CD4-positive, alpha-beta T cell (primary cell): ENCODE measurements around the gene TBCD. TPM values are rescaled to one million over a fixed set of nuclear protein-coding genes. Genes with fewer than 3 reads are reported as not detected.

Experiments used
- ATAC-seq: fragments of 200-7000 bp; cut with Tn5 transposase; one replicate; pipeline ENCODE4 v1.10.0; 2022; ENCODE audit warnings: mild to moderate bottlenecking; ENCODE audit not compliant: poor library complexity
- CTCF ChIA-PET: fragments of 350-600 bp; sonication (Branson Sonifier 250); formaldehyde crosslinking; loops from one replicate; lab custom pipeline; 2021; ENCODE audit warnings: antibody characterized with exemption, inconsistent platforms; lab: Charles Lee
- POLR2A ChIA-PET: fragments of 350-600 bp; sonication (Branson Sonifier 250); formaldehyde crosslinking; loops from one replicate; lab custom pipeline; 2021; ENCODE audit warnings: antibody characterized with exemption, inconsistent platforms; lab: Charles Lee
- DNase-seq, 14 experiments: peaks; one replicate each; pipeline ENCODE4 v3.0.0-alpha.2; 2013 to 2020; ENCODE audit warnings: mixed read lengths in 2 of 14
- H3K27ac ChIP-seq, 2 donors: one replicate each; pipeline versions ENCODE4 v1.5.1 to v1.7.0; 2013; ENCODE audit warnings: low read length in 2 of 2, low read depth in 1 of 2, mild to moderate bottlenecking in 1 of 2
- H3K27me3 ChIP-seq, 2 experiments: 1 replicate in 1 of 2; 2 replicates in 1 of 2; pipeline versions ENCODE4 v1.6.1 to v1.7.0; 2013; ENCODE audit warnings: low read length in 2 of 2, control low read depth in 1 of 2, mild to moderate bottlenecking in 1 of 2, moderate library complexity in 1 of 2; ENCODE audit not compliant: insufficient read depth in 2 of 2, control insufficient read depth in 1 of 2
- H3K36me3 ChIP-seq: one replicate; pipeline ENCODE4 v1.6.1; 2013; ENCODE audit warnings: low read length, control low read depth; ENCODE audit not compliant: insufficient read depth
- H3K4me1 ChIP-seq: one replicate; pipeline ENCODE4 v1.6.1; 2013; ENCODE audit warnings: low read length, control low read depth; ENCODE audit not compliant: insufficient read depth
- H3K4me3 ChIP-seq: one replicate; pipeline ENCODE4 v1.5.1; 2013; ENCODE audit warnings: mild to moderate bottlenecking, low read length, moderate library complexity
- H3K9me3 ChIP-seq, 2 experiments: 1 replicate in 1 of 2; 2 replicates in 1 of 2; pipeline versions ENCODE4 v1.6.1 to v1.7.0; 2013; ENCODE audit warnings: low read length in 2 of 2, mild to moderate bottlenecking in 2 of 2, control low read depth in 1 of 2, moderate library complexity in 1 of 2; ENCODE audit not compliant: control insufficient read depth in 1 of 2, insufficient read depth in 1 of 2
- H3K27ac Mint-ChIP-seq: one replicate; pipeline ENCODE4 v1.8.0; 2020; ENCODE audit warnings: mixed read lengths
- H3K27me3 Mint-ChIP-seq: one replicate; pipeline ENCODE4 v1.8.0; 2021; ENCODE audit warnings: mixed read lengths
- H3K36me3 Mint-ChIP-seq: one replicate; pipeline ENCODE4 v1.8.0; 2021; ENCODE audit warnings: low read depth, mixed read lengths
- H3K4me1 Mint-ChIP-seq: one replicate; pipeline ENCODE4 v1.8.0; 2021; ENCODE audit warnings: low read depth, mixed read lengths
- H3K4me3 Mint-ChIP-seq: one replicate; pipeline ENCODE4 v1.8.0; 2020; ENCODE audit warnings: mild to moderate bottlenecking, mixed read lengths
- H3K9me3 Mint-ChIP-seq: one replicate; pipeline ENCODE4 v1.8.0; 2020; ENCODE audit warnings: mixed read lengths
- CTCF ChIP-seq: fragments of 200-600 bp; IDR thresholded peaks from one replicate; pipeline ENCODE4 v1.8.0; 2022; ENCODE audit warnings: antibody characterized with exemption, mild to moderate bottlenecking
- intact Hi-C, 2 experiments: fragments of 100-400 bp; cut with DNase I in 1 of 2; cut with micrococcal nuclease in 1 of 2; formaldehyde crosslinking; loops; one replicate each; pipeline versions ENCODE4 v1.15.1 to v1.9.0; 2023 to 2025; cut with DNase I, micrococcal nuclease
- total RNA-seq, 174 experiments: library from RNA in 2 of 174; stranded (reverse) in 2 of 174; gene quantifications; one replicate each; pipeline ENCODE4 v1.2.3 and lab custom pipeline; 2021 to 2026

TBCD gene
- total RNA-seq, 2 experiments from 2014 or later = 74.6 to 80.3 TPM

- Mint-ChIP-seq H3K36me3 (peaks cover 86% of the 10 kb centered on the region), H3K4me1 (no peaks in the 10 kb centered on the region), H3K4me3 (no peak overlapping the region), H3K27me3 (no peaks in the 10 kb centered on the region), H3K27ac (no peak overlapping the region), H3K9me3 (no peaks in the 10 kb centered on the region)
- H3K27ac ChIP-seq = no peak overlapping the region
- ATAC-seq (no peak), DNase-seq (peak in 1 of 14 experiments; percentile 11)
- H3K27me3 ChIP-seq = no peaks in the 10 kb centered on the region
- TF ChIP-seq CTCF = no peak
- H3K9me3 ChIP-seq = peaks cover 0 to 9% of the 10 kb centered on the region in 2 experiments
- H3K36me3 ChIP-seq = peaks cover 75% of the 10 kb centered on the region
- CTCF ChIA-PET = no interaction called here
- no peak overlapping the region for H3K4me3 ChIP-seq
- POLR2A ChIA-PET = no interaction called here
- no peaks in the 10 kb centered on the region for H3K4me1 ChIP-seq
- intact Hi-C loops = no loop called here
Observed at GRCh38 chr17:82935966-82936767, 184.3 kb downstream of the TBCD start.

DNA sequence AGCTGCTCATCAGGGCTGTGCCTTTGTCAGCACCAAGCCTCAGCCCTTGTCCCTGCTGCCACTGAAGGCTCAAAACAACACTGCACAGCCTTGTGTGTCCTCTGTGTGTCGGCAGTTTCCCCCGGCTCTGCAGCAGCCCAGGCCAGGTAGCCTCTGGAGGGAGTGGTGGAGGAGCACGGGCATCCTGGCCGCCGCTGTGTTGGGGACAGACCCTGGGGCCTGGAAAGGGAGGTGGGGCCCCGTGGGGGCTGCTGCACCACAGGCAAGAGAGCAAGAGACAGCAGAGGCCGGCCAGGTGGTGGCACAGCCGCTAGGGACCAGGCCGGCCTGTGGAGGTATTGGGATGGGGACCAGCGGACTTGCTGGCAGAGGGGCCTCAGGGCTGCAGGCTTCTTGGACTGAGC lies 184.9 kb downstream of the TBCD start:
- ChIA-PET POLR2A (no interaction called here), CTCF (no interaction called here)
- Histone ChIP-seq H3K4me3 (no peak overlapping the region), H3K36me3 (peaks cover 75% of the 10 kb centered on the region), H3K27ac (no peak overlapping the region), H3K9me3 (peaks cover 0 to 9% of the 10 kb centered on the region in 2 experiments), H3K4me1 (no peaks in the 10 kb centered on the region), H3K27me3 (no peaks in the 10 kb centered on the region)
- intact Hi-C loops = no loop called here
- DNase-seq = peak in 1 of 14 experiments; percentile 11
- Mint-ChIP-seq H3K27me3 (no peaks in the 10 kb centered on the region), H3K4me1 (no peaks in the 10 kb centered on the region), H3K27ac (no peak overlapping the region), H3K4me3 (no peak overlapping the region), H3K9me3 (no peaks in the 10 kb centered on the region), H3K36me3 (peaks cover 84% of the 10 kb centered on the region)
- TF ChIP-seq CTCF = no peak
- ATAC-seq = no peak

DNA sequence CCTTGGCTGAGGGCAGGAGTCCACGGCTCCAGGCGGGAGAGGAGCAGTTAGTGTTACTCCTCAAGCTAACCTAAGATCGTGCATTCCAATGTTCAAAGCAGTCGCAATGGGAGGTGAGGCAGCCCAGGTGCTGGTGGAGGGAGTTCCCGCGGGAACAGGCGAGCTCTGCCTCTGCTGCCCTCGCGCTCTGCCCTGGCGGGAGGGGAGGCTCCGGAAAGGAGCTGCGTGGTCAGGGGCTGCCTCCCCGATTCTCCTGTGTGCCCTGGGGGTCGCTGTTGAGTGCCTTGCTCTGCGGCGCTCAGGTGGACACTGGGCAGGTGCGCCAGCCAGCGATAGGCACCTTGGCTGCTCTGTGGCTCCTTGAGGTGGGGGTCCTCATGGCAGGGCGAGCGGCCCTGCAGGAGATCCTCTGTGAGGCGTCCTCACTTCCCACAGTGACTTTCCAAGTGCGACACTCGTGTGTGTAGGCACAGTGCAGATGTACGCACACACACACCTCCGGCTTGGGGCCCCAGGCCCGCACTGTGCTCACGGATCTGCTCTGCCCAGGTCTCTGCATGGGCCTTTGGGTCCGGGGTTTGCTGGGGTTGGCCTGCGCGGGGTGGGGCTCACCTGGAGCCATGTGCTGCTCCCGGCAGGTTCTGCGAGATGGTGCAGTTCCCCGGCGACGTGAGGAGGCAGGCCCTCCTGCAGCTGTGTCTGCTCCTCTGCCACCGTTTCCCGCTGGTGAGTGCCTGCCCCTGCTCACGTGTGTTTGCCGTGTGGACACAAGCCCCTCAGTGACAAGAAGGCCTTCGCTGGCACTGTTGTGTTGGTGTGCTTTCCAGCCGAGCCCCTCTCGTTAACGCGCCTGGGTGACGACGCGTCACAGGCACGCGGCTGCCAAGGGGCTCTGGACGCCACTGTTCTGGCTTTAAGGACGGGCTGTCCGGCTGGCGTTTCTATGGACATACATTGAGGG lies 185.8 kb downstream of the TBCD start:
- ATAC-seq = no peak
- POLR2A ChIA-PET = no interaction called here
- CTCF ChIA-PET = no interaction called here

More for the DNA sequence above, 185.8 kb downstream of the TBCD start:
- H3K27me3 Mint-ChIP-seq = no peaks in the 10 kb centered on the region
- Histone ChIP-seq H3K27ac (no peak overlapping the region), H3K27me3 (no peaks in the 10 kb centered on the region), H3K36me3 (peaks cover 75% of the 10 kb centered on the region), H3K4me3 (no peak overlapping the region), H3K4me1 (no peaks in the 10 kb centered on the region), H3K9me3 (peaks cover 0 to 15% of the 10 kb centered on the region in 2 experiments)
- intact Hi-C loops = no loop called here
- no peak overlapping the region for H3K27ac Mint-ChIP-seq
- H3K4me1 Mint-ChIP-seq = no peaks in the 10 kb centered on the region
- TF ChIP-seq CTCF = no peak
- no peak overlapping the region for H3K4me3 Mint-ChIP-seq
- H3K36me3 Mint-ChIP-seq = peaks cover 84% of the 10 kb centered on the region
- DNase-seq = peak in 1 of 14 experiments; percentile 28
- H3K9me3 Mint-ChIP-seq = peaks cover 2% of the 10 kb centered on the region
